ENCODE measurements around the gene CAPN8.

The CAPN8 gene

GRCh38 chr1:223500560-223501425 lies 164.7 kb downstream of the CAPN8 start:
- DNase-seq (ENCODE audit: low read depth in 2 of 2) = peak; percentile 87 to 98
- TF ChIP-seq CTCF (IDR thresholded peaks at IDR 0.05; ENCODE audit: low read depth, low read length) = no peak
- no peak overlapping the region for H3K4me3 ChIP-seq (replicated peaks in 1 of 2; ENCODE audit: low read depth in 2 of 2, low read length in 2 of 2)

- H3K4me3 ChIP-seq (replicated peaks in 1 of 2; ENCODE audit: low read depth in 2 of 2, low read length in 2 of 2) = no peak overlapping the region
- no peak for DNase-seq (ENCODE audit: low read depth in 2 of 2)
- TF ChIP-seq CTCF (IDR thresholded peaks at IDR 0.05; ENCODE audit: low read depth, low read length) = no peak
Measured at GRCh38 chr1:223496883-223497282, 168.6 kb downstream of the CAPN8 start.

DNA sequence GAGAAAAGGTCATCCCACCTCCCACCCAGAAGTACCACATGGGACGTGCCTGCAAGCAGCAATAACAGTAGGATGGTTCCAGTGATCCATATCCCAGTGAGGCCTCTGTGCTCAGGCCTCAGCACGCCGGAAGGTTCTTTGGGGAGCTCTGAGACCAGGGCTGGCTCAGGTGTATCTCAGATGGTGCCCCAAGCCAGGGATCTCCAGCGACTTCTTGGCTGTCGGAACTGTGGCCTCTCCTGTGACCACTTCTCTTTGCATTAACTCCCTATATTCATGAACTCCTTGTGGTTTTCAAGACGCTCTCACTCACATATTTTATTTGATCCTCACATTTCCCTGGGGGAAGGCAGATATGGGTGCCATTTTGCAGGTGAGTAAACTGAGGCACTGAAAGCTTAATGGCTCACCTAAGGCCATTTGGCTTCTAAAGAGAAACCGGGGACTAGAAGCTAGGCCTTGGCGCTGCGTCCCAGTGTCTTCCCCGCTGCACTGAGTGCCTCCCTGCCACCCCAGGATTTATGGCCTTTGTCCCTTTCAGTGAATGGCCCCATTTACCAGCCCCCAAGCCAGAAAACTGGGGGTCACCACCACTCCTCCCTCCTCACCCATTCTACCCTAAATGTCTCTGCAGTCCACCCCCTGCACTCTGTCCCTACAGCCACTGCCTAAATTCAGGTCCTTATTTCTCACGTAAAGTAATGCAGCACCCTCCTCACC lies 170.4 kb downstream of the CAPN8 start:
- no peak for TF ChIP-seq CTCF (IDR thresholded peaks at IDR 0.05; ENCODE audit: low read depth, low read length)
- no peak for DNase-seq (ENCODE audit: low read depth in 2 of 2)
- no peak overlapping the region for H3K4me3 ChIP-seq (replicated peaks in 1 of 2; ENCODE audit: low read depth in 2 of 2, low read length in 2 of 2)

GRCh38 chr1:223492044-223492443 lies 173.5 kb downstream of the CAPN8 start:
- DNase-seq (ENCODE audit: low read depth in 2 of 2) = no peak
- no peak for TF ChIP-seq CTCF (IDR thresholded peaks at IDR 0.05; ENCODE audit: low read depth, low read length)
- no peak overlapping the region for H3K4me3 ChIP-seq (replicated peaks in 1 of 2; ENCODE audit: low read depth in 2 of 2, low read length in 2 of 2)

Measured in cardiac fibroblast (primary cell).